AG09319 (cell line): Measurements from ENCODE around the gene PDGFA.

ENCODE experiments used
- DNase-seq: peaks from one replicate; pipeline ENCODE4 v3.0.0-alpha.2; 2010; ENCODE audit warnings: low read depth; ENCODE audit errors: extremely low read depth
- CTCF ChIP-seq: IDR thresholded peaks from 2 replicates; pipeline ENCODE4 v1.5.1; 2011; ENCODE audit warnings: low read depth, mild to moderate bottlenecking, inconsistent platforms, low read length, moderate library complexity

Gene PDGFA

GRCh38 chr7:509426-510130, 10.1 kb downstream of the PDGFA start:
- TF ChIP-seq CTCF = no peak
- no peak for DNase-seq

GRCh38 chr7:508461-509170, 11.0 kb downstream of the PDGFA start:
- no peak for DNase-seq
- TF ChIP-seq CTCF = no peak

DNA sequence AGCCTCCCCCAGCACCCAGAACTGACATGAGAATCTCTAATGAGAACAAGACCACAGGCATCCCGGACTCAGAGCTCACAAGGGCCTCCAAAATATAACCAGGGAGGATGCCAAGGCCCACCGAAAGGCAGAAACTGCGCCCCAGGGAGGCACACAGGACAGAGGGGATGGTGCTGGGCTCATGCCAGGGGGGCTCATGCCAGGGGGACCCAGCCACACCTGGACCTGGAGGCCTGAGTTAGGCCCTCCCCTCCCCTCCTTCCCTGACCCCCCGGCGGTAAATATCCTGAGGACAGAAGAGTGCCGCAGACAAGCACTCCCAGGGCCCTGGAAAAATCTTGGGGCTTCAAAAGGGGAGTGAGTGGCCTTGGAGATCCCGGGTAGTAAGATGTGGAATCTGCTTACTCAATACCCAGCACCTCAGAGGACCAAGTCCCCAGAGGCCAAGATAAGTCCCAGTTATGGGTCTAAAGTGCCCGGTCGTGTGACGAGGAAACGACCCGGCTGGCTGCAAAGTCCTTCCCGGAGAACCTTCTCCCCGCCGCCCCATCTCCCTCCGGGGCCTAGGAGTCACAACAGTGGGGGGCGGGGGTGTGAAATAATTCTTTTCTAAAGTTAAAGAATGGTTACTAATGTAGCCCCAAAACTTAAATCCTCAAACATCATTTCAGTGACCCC, 11.9 kb downstream of the PDGFA start:
- no peak for DNase-seq
- no peak for TF ChIP-seq CTCF

DNA sequence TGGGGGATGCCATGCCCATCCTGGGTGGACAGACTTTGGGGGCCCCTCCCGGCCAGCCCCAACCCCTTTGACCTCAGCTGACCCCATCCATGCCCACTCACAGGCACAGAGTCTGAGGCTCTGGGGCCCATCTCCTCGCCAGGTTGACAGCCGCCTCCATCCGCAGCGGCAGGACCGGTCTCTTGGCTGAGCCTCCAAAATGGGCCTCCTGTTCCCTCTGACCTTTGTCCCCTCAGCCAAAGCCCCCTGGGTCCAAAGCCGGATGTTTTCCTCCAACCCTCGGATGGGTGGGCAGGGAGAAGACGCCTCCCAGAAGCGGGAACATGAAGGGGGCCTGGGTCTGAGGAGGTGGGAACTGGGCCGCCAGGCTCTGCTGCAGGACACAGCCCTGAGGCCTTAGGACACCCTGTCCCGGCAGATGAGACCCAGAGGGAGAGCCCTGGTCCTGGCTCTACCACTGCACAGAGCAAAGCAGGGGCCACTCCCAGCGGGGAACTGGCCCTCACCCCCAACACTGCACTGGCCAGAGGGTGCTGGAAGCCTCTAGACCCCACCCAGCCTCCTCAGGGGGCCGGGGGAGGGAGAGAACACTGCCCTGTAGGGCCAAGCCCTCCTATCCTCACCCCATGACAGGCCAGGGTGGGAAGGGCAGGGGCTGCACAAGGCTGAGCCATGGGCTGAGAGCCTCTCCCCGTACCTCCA, 12.6 kb downstream of the PDGFA start:
- no peak for TF ChIP-seq CTCF
- no peak for DNase-seq

GRCh38 chr7:506391-506831, 13.2 kb downstream of the PDGFA start:
- no peak for TF ChIP-seq CTCF
- DNase-seq = no peak

DNA sequence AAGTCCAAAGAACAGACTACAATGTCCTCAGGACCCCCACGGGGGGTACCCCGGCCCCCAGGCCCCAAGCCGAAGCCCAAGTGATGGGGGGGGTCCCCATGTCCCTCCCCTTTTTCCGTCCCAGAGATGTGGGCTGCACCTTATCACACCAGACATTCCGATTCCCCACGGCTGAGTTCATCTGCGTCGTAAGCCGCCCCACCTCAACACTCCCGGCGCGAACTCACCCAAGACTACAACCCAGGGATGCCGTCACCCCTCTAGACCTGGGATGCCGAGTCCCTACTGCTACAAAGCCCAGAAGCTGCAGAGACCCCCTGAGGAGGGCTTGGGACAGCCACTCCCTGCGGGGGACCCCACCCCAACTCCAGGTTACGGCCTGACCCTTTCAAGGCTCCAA, 14.5 kb downstream of the PDGFA start:
- no peak for DNase-seq
- no peak for TF ChIP-seq CTCF
